GM18868 (cell line): ENCODE measurements around the gene USP12.

ENCODE experiments used
- ATAC-seq: cut with Tn5 transposase; IDR thresholded peaks from one replicate; pipeline ENCODE4 v1.9.1; 2021; ENCODE audit warnings: mild to moderate bottlenecking, moderate library complexity; ENCODE audit not compliant: unreplicated experiment

USP12 gene

GRCh38 chr13:27039171-27039701 lies 132.4 kb downstream of the USP12 start:
- ATAC-seq = no peak

- ATAC-seq = no peak
These were observed 133.3 kb downstream of the USP12 start for GRCh38 chr13:27038323-27038722.

GRCh38 chr13:27037571-27037970 lies 134.0 kb downstream of the USP12 start:
- ATAC-seq = no peak

- ATAC-seq = no peak
These were observed 134.4 kb downstream of the USP12 start for GRCh38 chr13:27037171-27037570.

GRCh38 chr13:27036236-27036981 lies 135.2 kb downstream of the USP12 start:
- ATAC-seq = no peak

- no peak for ATAC-seq
These were observed 135.7 kb downstream of the USP12 start for GRCh38 chr13:27035892-27036235.

- ATAC-seq = no peak
These were observed 136.9 kb downstream of the USP12 start for GRCh38 chr13:27034678-27035111.

- ATAC-seq = no peak
These were observed 142.7 kb downstream of the USP12 start for GRCh38 chr13:27028683-27029480.

- no peak for ATAC-seq
These were observed 144.4 kb downstream of the USP12 start for GRCh38 chr13:27027086-27027667.

GRCh38 chr13:27026396-27026795 lies 145.2 kb downstream of the USP12 start:
- ATAC-seq = no peak

- no peak for ATAC-seq
These were observed 146.7 kb downstream of the USP12 start for GRCh38 chr13:27024776-27025492.

- ATAC-seq = no peak
These were observed 147.5 kb downstream of the USP12 start for GRCh38 chr13:27024074-27024461.

- ATAC-seq = no peak
These were observed 148.1 kb downstream of the USP12 start for GRCh38 chr13:27023385-27024073.

GRCh38 chr13:27022571-27023311 lies 148.9 kb downstream of the USP12 start:
- no peak for ATAC-seq

- no peak for ATAC-seq
These were observed 151.2 kb downstream of the USP12 start for GRCh38 chr13:27020415-27020814.

- ATAC-seq = no peak
These were observed 152.7 kb downstream of the USP12 start for GRCh38 chr13:27018882-27019281.

GRCh38 chr13:27018344-27018861 lies 153.2 kb downstream of the USP12 start:
- no peak for ATAC-seq

GRCh38 chr13:27016875-27017274 lies 154.7 kb downstream of the USP12 start:
- ATAC-seq = no peak
